ENCODE data around the gene SERINC3. TPM values are rescaled to one million over a fixed set of nuclear protein-coding genes. Genes with fewer than 3 reads are reported as not detected.

SERINC3 gene
- total and polyA plus RNA-seq, 2 of the 13 experiments (the other 11 are each of a cell fraction or from before 2014, with no cell fraction given), result 82.0 to 226 TPM

DNA sequence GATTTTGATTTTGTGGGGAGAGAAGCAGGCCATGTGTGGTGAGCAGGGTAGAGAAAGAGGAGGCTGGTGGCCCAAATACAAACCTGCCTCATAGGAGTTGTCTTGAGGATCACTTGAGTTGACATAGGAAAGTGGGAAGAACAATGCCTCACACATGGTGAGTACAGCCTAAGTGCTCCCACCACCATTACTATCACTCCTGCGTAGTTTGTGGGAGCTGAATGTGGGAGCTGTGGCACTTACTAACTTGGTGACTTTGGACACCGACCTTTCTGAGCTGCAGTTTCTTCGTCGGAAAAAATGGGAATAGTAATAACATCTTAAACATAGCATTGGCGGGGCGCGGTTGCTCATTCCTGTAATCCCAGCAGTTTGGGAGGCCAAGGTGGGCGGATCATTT, 25.5 kb upstream of the SERINC3 start:
- in situ Hi-C loops (cut with HindIII; ENCODE audit: extremely low pct_ligation_motif_present, low pct_unique_long_range_greater_than_20kb), result no loop called here
- no peak overlapping the region for H3K4me2 ChIP-seq (ENCODE audit: low read depth, low read length)
- no TSS peak for BruUV-seq (replicated peaks)
- no peaks in the 10 kb centered on the region for H3K27me3 ChIP-seq (ENCODE audit: control insufficient read depth in 1 of 2, insufficient read depth in 2 of 2, low read length in 2 of 2)
- ChIA-PET CTCF (ENCODE audit: low intra/inter-chr PET ratio, low total read pairs) (no interaction called here), POLR2A (no interaction called here)
- no peak for DNase-seq (ENCODE audit: low spot score)
- H3K79me2 ChIP-seq (ENCODE audit: insufficient read depth, low read length), result peaks cover 3% of the 10 kb centered on the region
- no peak for FAIRE-seq
- no peaks in the 10 kb centered on the region for H3K36me3 ChIP-seq (replicated peaks in 1 of 2; ENCODE audit: control insufficient read depth in 1 of 2, insufficient read depth in 2 of 2, low read length in 2 of 2)
- H3K27ac ChIP-seq (ENCODE audit: extremely low read length, insufficient read depth, low read length), result no peak overlapping the region
- no peaks in the 10 kb centered on the region for H3K9me3 ChIP-seq (ENCODE audit: low read length)
- H3K4me3 ChIP-seq (replicated peaks in 1 of 3; ENCODE audit: insufficient read depth in 1 of 3, low read depth in 2 of 3, low read length in 3 of 3), result no peak overlapping the region
- H2AFZ ChIP-seq (ENCODE audit: low read length), result no peak overlapping the region
- H4K20me1 ChIP-seq (ENCODE audit: insufficient read depth, low read length), result no peaks in the 10 kb centered on the region
- TF ChIP-seq JARID2 (CRISPR knock-in tag; IDR thresholded peaks at IDR 0.05; ENCODE audit: insufficient replicate concordance) (no peak), ZBTB46 (CRISPR knock-in tag; IDR thresholded peaks at IDR 0.05; ENCODE audit: borderline replicate concordance) (no peak), MZF1 (CRISPR knock-in tag; IDR thresholded peaks at IDR 0.05; ENCODE audit: borderline replicate concordance) (no peak), SCMH1 (CRISPR knock-in tag; IDR thresholded peaks at IDR 0.05; ENCODE audit: borderline replicate concordance) (no peak), PBX3 (CRISPR knock-in tag; IDR thresholded peaks at IDR 0.05; ENCODE audit: borderline replicate concordance) (no peak), BRCA1 (CRISPR knock-in tag; IDR thresholded peaks at IDR 0.05) (no peak), ZNF253 (CRISPR knock-in tag; IDR thresholded peaks at IDR 0.05; ENCODE audit: borderline replicate concordance) (no peak), ELF3 (CRISPR knock-in tag; IDR thresholded peaks at IDR 0.05) (no peak)
- TF ChIP-seq, protein P1, sequence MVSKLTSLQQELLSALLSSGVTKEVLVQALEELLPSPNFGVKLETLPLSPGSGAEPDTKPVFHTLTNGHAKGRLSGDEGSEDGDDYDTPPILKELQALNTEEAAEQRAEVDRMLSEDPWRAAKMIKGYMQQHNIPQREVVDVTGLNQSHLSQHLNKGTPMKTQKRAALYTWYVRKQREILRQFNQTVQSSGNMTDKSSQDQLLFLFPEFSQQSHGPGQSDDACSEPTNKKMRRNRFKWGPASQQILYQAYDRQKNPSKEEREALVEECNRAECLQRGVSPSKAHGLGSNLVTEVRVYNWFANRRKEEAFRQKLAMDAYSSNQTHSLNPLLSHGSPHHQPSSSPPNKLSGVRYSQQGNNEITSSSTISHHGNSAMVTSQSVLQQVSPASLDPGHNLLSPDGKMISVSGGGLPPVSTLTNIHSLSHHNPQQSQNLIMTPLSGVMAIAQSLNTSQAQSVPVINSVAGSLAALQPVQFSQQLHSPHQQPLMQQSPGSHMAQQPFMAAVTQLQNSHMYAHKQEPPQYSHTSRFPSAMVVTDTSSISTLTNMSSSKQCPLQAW (CRISPR knock-in tag; IDR thresholded peaks at IDR 0.05), result no peak
- TF ChIP-seq, protein P2, sequence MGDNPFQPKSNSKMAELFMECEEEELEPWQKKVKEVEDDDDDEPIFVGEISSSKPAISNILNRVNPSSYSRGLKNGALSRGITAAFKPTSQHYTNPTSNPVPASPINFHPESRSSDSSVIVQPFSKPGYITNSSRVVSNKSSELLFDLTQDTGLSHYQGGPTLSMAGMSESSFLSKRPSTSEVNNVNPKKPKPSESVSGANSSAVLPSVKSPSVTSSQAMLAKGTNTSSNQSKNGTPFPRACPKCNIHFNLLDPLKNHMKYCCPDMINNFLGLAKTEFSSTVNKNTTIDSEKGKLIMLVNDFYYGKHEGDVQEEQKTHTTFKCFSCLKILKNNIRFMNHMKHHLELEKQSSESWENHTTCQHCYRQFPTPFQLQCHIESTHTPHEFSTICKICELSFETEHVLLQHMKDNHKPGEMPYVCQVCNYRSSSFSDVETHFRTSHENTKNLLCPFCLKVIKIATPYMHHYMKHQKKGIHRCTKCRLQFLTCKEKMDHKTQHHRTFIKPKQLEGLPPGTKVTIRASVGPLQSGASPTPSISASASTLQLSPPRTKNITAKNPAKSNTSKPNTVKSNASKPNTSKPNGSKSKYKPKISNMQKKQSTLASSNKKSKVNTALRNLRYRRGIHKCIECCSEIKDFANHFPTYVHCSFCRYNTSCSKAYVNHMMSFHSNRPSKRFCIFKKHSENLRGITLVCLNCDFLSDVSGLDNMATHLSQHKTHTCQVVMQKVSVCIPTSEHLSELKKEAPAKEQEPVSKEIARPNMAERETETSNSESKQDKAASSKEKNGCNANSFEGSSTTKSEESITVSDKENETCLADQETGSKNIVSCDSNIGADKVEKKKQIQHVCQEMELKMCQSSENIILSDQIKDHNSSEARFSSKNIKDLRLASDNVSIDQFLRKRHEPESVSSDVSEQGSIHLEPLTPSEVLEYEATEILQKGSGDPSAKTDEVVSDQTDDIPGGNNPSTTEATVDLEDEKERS (CRISPR knock-in tag; IDR thresholded peaks at IDR 0.05), result no peak
- TF ChIP-seq, protein P3, sequence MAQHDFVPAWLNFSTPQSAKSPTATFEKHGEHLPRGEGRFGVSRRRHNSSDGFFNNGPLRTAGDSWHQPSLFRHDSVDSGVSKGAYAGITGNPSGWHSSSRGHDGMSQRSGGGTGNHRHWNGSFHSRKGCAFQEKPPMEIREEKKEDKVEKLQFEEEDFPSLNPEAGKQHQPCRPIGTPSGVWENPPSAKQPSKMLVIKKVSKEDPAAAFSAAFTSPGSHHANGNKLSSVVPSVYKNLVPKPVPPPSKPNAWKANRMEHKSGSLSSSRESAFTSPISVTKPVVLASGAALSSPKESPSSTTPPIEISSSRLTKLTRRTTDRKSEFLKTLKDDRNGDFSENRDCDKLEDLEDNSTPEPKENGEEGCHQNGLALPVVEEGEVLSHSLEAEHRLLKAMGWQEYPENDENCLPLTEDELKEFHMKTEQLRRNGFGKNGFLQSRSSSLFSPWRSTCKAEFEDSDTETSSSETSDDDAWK (CRISPR knock-in tag; IDR thresholded peaks at IDR 0.05), result no peak
- TF ChIP-seq, protein P4, sequence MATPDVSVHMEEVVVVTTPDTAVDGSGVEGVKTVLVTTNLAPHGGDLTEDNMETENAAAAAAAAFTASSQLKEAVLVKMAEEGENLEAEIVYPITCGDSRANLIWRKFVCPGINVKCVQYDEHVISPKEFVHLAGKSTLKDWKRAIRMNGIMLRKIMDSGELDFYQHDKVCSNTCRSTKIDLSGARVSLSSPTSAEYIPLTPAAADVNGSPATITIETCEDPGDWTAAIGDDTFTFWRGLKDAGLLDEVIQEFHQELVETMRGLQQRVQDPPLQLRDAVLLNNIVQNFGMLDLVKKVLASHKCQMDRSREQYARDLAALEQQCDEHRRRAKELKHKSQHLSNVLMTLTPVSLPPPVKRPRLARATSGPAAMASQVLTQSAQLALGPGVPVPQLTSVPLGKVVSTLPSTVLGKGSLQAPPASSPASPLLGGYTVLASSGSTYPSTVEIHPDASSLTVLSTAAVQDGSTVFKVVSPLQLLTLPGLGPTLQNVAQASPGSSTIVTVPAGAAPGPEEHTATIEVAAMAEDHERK (CRISPR knock-in tag; IDR thresholded peaks at IDR 0.05; ENCODE audit: low read depth), result no peak
- H3K4me1 ChIP-seq (ENCODE audit: insufficient read depth, low read length), result peaks cover 28% of the 10 kb centered on the region
- intact Hi-C loops (cut with micrococcal nuclease; ENCODE audit: unreplicated experiment), result no loop called here
- WGBS (ENCODE audit: low lambda C conversion rate), result 99% methylated on average over 8 of the region's 8 CpGs
- H3K9ac ChIP-seq (ENCODE audit: insufficient read depth, low read depth, low read length), result no peak overlapping the region
- ATAC-seq, result no peak
